ENCODE results near the gene AP2B1. TPM values are rescaled to one million over a fixed set of nuclear protein-coding genes. Genes with fewer than 3 reads are reported as not detected.

The AP2B1 gene
- total and polyA plus RNA-seq, 2 experiments from 2014 or later: 76.1 to 87.0 TPM

DNA sequence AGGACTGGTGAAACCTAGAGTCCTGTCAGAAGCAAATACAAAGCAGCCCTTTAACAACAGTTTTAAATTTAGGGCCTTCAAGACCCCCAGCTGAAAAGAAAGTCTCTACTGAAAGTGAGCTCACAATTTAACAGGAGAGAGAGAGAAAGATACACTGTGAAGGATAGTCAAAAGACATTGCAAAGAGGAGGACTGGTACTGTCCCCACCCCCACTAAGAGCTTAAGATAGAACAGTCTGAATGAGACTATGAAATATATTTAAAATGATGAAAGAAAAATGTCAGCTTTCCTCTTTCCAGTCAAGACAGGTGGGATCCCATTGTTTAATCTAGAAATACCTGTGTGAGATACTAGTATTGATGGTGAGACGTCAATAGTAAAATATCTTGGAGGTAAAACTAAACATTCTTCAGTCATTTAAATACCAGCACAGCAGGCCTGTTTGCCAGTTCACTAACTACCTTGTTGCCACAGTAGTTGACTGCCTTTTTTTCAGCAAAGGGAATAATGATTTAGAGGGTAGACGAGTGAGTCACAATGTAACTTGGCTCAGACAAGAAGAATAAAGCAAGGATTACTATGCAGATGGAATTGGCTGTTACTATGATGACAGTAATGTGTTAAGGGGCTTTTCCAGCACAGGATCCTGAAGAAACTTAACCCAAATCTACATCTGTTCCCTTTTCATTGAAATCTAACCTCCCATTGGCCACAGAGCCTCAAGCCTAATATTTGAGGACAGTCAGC lies 97.1 kb downstream of the AP2B1 start:
- no peak overlapping the region for H3K4me2 ChIP-seq
- peaks cover 4% of the 10 kb centered on the region for H3K36me3 ChIP-seq (replicated peaks; ENCODE audit: insufficient read depth, low read depth)

DNA sequence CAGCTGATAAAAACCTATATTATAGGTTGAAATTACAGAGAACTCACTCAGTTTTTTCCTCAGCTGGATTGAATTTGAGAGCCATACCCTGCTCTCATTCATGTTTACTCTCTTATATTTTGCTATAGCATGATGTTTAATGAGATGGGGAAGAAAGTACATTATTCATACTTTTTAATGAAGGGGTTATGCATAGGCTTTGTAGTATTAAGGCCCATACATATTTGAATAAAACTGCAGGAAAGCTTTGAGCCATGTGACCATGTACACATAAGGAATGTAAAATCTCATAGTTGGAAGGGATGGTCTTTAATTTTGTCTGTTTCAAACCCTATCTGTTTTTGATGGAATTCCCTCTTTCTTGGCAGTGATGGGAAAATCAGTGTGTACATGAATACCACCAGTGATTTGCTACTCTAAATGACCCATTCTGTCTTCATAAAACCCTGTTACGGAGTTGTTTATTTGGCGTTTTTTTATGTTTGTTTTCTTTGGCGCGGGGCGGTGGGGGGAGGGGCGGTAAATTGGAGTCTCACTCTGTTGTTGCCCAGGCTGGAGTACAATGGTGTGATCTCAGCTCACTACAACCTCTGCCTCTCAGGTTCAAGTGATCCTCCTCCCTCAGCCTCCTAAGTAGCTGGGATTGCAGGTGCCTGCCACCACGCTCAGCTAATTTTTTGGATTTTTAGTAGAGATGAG lies 105.5 kb downstream of the AP2B1 start:
- H3K4me3 ChIP-seq: no peak overlapping the region
- no peaks in the 10 kb centered on the region for H3K9me3 ChIP-seq (ENCODE audit: low read depth)
- H3K36me3 ChIP-seq (replicated peaks; ENCODE audit: insufficient read depth, low read depth): no peaks in the 10 kb centered on the region
- no peaks in the 10 kb centered on the region for H3K9me2 ChIP-seq (replicated peaks; ENCODE audit: insufficient read depth)
- TF ChIP-seq, protein P1, sequence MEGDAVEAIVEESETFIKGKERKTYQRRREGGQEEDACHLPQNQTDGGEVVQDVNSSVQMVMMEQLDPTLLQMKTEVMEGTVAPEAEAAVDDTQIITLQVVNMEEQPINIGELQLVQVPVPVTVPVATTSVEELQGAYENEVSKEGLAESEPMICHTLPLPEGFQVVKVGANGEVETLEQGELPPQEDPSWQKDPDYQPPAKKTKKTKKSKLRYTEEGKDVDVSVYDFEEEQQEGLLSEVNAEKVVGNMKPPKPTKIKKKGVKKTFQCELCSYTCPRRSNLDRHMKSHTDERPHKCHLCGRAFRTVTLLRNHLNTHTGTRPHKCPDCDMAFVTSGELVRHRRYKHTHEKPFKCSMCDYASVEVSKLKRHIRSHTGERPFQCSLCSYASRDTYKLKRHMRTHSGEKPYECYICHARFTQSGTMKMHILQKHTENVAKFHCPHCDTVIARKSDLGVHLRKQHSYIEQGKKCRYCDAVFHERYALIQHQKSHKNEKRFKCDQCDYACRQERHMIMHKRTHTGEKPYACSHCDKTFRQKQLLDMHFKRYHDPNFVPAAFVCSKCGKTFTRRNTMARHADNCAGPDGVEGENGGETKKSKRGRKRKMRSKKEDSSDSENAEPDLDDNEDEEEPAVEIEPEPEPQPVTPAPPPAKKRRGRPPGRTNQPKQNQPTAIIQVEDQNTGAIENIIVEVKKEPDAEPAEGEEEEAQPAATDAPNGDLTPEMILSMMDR (IDR thresholded peaks at IDR 0.05; ENCODE audit: poor library complexity): no peak
- 91% methylated on average over 7 of the region's 7 CpGs for WGBS (ENCODE audit: low lambda C conversion rate, missing lambda C conversion rate)
- H2AFZ ChIP-seq: no peak overlapping the region
- H3K79me2 ChIP-seq: no peaks in the 10 kb centered on the region
- H3K27ac ChIP-seq: no peak overlapping the region
- no peak overlapping the region for H3K4me2 ChIP-seq
- no peak for DNase-seq (ENCODE audit: low spot score)
- H3K4me1 ChIP-seq (ENCODE audit: insufficient read depth): no peaks in the 10 kb centered on the region
- no peaks in the 10 kb centered on the region for H4K20me1 ChIP-seq (ENCODE audit: insufficient read depth, poor library complexity, severe bottlenecking)
- H3K27me3 ChIP-seq: no peaks in the 10 kb centered on the region

More for the DNA sequence above, 97.1 kb downstream of the AP2B1 start:
- H3K9me3 ChIP-seq (ENCODE audit: low read depth): no peaks in the 10 kb centered on the region
- H3K27me3 ChIP-seq: no peaks in the 10 kb centered on the region
- TF ChIP-seq EZH2phosphoT487 (IDR thresholded peaks at IDR 0.05; ENCODE audit: low read depth, severe bottlenecking, unreplicated experiment) (no peak), EZH2 (IDR thresholded peaks at IDR 0.05; ENCODE audit: borderline replicate concordance) (no peak)
- TF ChIP-seq, protein P1 (IDR thresholded peaks at IDR 0.05; ENCODE audit: poor library complexity): no peak
- H3K4me3 ChIP-seq: no peak overlapping the region
- WGBS (ENCODE audit: low lambda C conversion rate, missing lambda C conversion rate): 78% methylated on average over 2 of the region's 2 CpGs
- no peak overlapping the region for H2AFZ ChIP-seq
- no peaks in the 10 kb centered on the region for H3K4me1 ChIP-seq (ENCODE audit: insufficient read depth)
- no peak for DNase-seq (ENCODE audit: low spot score)
- no peaks in the 10 kb centered on the region for H3K9me2 ChIP-seq (replicated peaks; ENCODE audit: insufficient read depth)
- H4K20me1 ChIP-seq (ENCODE audit: insufficient read depth, poor library complexity, severe bottlenecking): no peaks in the 10 kb centered on the region
- H3K27ac ChIP-seq: no peak overlapping the region
- no peaks in the 10 kb centered on the region for H3K79me2 ChIP-seq

DNA sequence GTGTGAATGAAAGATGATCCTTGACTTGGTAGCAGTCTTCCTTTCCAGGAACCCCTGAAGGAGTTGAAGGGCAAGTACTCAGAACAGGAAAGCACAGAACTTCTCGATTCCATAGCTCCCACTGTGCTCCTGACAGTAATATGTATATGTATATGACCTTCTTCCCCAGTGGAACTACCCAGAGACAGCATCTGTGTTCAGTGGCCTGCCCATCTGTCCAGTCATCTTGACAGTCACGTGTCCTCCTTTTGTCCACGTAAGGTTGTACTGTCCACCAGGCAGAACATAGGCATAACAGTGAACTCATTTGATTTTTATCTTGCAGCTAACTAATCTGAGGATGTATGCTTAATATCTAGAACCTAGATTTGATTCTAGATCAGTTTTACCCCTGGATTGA lies 106.5 kb downstream of the AP2B1 start:
- no peak overlapping the region for H3K4me2 ChIP-seq
- no peaks in the 10 kb centered on the region for H4K20me1 ChIP-seq (ENCODE audit: insufficient read depth, poor library complexity, severe bottlenecking)
- 96% methylated on average over 3 of the region's 3 CpGs for WGBS (ENCODE audit: low lambda C conversion rate, missing lambda C conversion rate)
- no peaks in the 10 kb centered on the region for H3K79me2 ChIP-seq
- no peak for DNase-seq (ENCODE audit: low spot score)
- no peaks in the 10 kb centered on the region for H3K4me1 ChIP-seq (ENCODE audit: insufficient read depth)
- no peaks in the 10 kb centered on the region for H3K9me3 ChIP-seq (ENCODE audit: low read depth)
- no peak overlapping the region for H3K4me3 ChIP-seq
- H3K27ac ChIP-seq: no peak overlapping the region
- no peak for TF ChIP-seq EZH2phosphoT487 (IDR thresholded peaks at IDR 0.05; ENCODE audit: low read depth, severe bottlenecking, unreplicated experiment)
- TF ChIP-seq, protein P1 (IDR thresholded peaks at IDR 0.05; ENCODE audit: poor library complexity): no peak
- no peak for TF ChIP-seq EZH2 (IDR thresholded peaks at IDR 0.05; ENCODE audit: borderline replicate concordance)
- no peaks in the 10 kb centered on the region for H3K36me3 ChIP-seq (replicated peaks; ENCODE audit: insufficient read depth, low read depth)
- no peaks in the 10 kb centered on the region for H3K27me3 ChIP-seq
- no peak overlapping the region for H2AFZ ChIP-seq
- H3K9me2 ChIP-seq (replicated peaks; ENCODE audit: insufficient read depth): no peaks in the 10 kb centered on the region
